Brain microvascular endothelial cell (primary cell): ENCODE results near the gene PLEKHG2.
A peak's percentile ranks its signal among the peaks of the same experiment; 100 is the strongest.
"Not testable (repeated sequence)": the region's sequence is repeated elsewhere in the genome, so short reads cannot be mapped to it uniquely, and the experiment has no call there.

Experiments used
- DNase-seq: peaks from one replicate; pipeline ENCODE4 v3.0.0-alpha.2; 2020
- H3K27ac ChIP-seq: fragments of 250-450 bp; sonication (Bioruptor Pico); 2 replicates; pipeline ENCODE4 v1.5.1; 2020; ENCODE audit warnings: mild to moderate bottlenecking, moderate library complexity
- H3K27me3 ChIP-seq: fragments of 250-450 bp; sonication (Bioruptor Pico); replicated peaks from 2 replicates; pipeline ENCODE4 v1.5.1; 2020; ENCODE audit warnings: mild to moderate bottlenecking
- H3K36me3 ChIP-seq: fragments of 250-450 bp; sonication (Bioruptor Pico); replicated peaks from 2 replicates; pipeline ENCODE4 v1.5.1; 2020; ENCODE audit warnings: mild to moderate bottlenecking
- H3K4me3 ChIP-seq: 2 replicates; pipeline ENCODE4 v1.5.1; 2011; ENCODE audit warnings: low read depth, mild to moderate bottlenecking, control low read depth, low read length, moderate library complexity
- in situ Hi-C: cut with HindIII; loops from 2 replicates; pipeline ENCODE4 v1.10.0; 2017; ENCODE audit warnings: low sequenced_read_pairs, low pct_ligation_motif_present
- TF ChIP-seq, protein P1 (sequence below): IDR thresholded peaks from 2 replicates; pipeline ENCODE4 v1.5.1; 2011; ENCODE audit warnings: low read depth, mild to moderate bottlenecking, moderate library complexity, low read length, control low read depth, inconsistent platforms; ENCODE audit errors: missing control alignments

Gene PLEKHG2

DNA sequence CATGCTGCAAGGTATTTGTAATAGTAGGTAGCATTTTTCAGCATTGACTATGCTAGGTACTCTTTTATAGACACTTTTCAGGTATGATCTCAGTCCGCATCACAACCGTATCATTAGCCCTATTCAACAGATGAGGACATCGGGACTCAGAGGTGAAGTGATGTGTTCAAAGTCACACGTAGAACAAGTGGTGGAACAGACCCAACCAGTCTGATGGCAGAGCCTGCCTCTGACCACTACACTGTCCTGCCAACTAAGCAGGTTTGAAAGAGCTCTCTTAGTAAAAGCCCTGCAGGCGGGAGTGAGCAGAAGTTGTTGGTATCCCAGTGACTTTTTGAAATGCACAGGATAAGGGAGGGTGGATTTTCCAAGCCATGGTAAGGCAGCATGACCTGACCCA is 41.7 kb upstream of the PLEKHG2 start:
- Histone ChIP-seq H3K4me3 (no peak overlapping the region), H3K27ac (no peak overlapping the region), H3K36me3 (peaks cover 24% of the 10 kb centered on the region), H3K27me3 (no peaks in the 10 kb centered on the region)
- TF ChIP-seq, protein P1, sequence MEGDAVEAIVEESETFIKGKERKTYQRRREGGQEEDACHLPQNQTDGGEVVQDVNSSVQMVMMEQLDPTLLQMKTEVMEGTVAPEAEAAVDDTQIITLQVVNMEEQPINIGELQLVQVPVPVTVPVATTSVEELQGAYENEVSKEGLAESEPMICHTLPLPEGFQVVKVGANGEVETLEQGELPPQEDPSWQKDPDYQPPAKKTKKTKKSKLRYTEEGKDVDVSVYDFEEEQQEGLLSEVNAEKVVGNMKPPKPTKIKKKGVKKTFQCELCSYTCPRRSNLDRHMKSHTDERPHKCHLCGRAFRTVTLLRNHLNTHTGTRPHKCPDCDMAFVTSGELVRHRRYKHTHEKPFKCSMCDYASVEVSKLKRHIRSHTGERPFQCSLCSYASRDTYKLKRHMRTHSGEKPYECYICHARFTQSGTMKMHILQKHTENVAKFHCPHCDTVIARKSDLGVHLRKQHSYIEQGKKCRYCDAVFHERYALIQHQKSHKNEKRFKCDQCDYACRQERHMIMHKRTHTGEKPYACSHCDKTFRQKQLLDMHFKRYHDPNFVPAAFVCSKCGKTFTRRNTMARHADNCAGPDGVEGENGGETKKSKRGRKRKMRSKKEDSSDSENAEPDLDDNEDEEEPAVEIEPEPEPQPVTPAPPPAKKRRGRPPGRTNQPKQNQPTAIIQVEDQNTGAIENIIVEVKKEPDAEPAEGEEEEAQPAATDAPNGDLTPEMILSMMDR = no peak
- in situ Hi-C loops = no loop called here
- no peak for DNase-seq

DNA sequence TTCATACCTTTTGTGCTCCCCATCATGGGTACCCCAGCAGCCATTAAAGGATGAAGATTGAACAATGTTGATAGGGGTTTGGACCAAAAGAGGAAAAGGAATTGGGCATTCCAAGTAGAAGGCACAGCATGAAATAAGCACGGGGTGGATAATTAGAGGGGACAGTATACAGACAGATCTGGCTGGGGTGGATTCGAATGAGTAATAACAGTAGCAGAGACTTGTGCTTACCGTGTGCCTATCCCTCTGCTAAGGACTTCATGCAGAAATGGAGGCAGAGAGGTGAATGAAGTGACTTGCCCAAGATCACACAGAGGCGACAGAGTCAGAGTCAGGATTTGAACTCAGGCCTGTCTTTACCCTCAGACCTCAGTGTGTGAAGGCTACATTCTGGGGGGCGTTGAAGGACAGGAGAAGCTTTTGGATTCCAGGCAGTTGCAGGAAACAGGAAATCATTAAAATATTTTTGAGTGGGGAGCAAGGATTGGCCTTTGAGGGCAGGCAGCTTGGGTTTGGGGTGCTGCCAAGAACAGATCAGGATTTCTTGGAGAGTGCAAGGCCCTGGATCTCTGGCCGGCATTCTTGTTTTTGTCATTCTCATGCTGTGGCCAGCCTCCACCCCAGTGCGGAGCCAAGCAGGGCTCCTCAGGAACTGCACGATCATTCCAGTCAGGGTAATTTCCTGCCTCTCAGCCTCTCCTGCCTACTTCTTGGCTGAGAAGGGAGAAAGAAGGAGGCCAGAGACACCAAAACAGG is 40.2 kb upstream of the PLEKHG2 start:
- TF ChIP-seq, protein P1 = no peak
- Histone ChIP-seq H3K27me3 (no peaks in the 10 kb centered on the region), H3K4me3 (no peak overlapping the region), H3K36me3 (peaks cover 38% of the 10 kb centered on the region), H3K27ac (peak overlapping the region; percentile 83)
- in situ Hi-C loops = no loop called here
- DNase-seq = peak; percentile 75

DNA sequence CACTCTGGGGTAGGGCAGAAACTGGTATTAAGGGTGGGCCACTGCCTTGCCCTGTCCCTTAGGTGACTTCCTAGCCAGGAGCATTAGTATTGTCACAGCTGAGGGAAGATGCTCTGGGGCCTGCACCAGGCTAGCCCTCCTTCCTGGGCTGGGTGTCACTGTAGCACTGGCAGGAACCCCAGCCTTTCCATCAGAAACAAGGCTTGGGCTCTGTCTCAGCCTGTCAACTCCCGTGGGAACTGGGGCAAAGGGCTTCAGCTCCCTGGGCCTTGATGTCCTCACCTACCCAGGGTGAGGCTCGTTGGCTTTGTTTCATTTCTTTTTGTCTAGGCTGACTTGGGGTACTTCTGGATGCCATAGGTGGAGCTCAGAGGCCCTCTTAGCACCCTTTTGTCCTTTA is 39.5 kb upstream of the PLEKHG2 start:
- Histone ChIP-seq H3K4me3 (no peak overlapping the region), H3K27ac (peak overlapping the region; percentile 83), H3K36me3 (peaks cover 44% of the 10 kb centered on the region), H3K27me3 (no peaks in the 10 kb centered on the region)
- TF ChIP-seq, protein P1 = no peak
- in situ Hi-C loops = no loop called here
- no peak for DNase-seq

DNA sequence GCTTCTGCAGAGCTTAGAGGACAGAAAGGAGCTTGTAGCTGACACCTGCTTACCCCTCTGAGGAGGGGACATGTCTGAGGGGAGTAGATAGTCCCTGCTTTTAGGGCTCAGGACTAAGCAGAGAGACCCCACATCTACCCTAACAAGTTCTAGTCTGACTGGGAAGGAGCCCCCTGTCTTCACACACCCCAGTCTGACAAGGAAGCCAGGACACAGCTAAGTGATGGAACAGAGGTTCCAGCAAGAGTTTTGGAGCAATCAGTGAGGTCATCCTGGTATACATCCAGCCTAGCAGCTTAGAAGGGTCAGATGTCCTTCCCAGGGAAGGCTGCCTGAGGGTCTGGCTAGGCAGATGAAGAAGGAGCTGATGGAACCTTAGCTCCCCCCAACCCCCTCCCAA is 36.5 kb upstream of the PLEKHG2 start:
- Histone ChIP-seq H3K36me3 (peaks cover 54% of the 10 kb centered on the region), H3K27me3 (no peaks in the 10 kb centered on the region), H3K27ac (no peak overlapping the region), H3K4me3 (no peak overlapping the region)
- in situ Hi-C loops = no loop called here
- TF ChIP-seq, protein P1 = no peak
- no peak for DNase-seq

DNA sequence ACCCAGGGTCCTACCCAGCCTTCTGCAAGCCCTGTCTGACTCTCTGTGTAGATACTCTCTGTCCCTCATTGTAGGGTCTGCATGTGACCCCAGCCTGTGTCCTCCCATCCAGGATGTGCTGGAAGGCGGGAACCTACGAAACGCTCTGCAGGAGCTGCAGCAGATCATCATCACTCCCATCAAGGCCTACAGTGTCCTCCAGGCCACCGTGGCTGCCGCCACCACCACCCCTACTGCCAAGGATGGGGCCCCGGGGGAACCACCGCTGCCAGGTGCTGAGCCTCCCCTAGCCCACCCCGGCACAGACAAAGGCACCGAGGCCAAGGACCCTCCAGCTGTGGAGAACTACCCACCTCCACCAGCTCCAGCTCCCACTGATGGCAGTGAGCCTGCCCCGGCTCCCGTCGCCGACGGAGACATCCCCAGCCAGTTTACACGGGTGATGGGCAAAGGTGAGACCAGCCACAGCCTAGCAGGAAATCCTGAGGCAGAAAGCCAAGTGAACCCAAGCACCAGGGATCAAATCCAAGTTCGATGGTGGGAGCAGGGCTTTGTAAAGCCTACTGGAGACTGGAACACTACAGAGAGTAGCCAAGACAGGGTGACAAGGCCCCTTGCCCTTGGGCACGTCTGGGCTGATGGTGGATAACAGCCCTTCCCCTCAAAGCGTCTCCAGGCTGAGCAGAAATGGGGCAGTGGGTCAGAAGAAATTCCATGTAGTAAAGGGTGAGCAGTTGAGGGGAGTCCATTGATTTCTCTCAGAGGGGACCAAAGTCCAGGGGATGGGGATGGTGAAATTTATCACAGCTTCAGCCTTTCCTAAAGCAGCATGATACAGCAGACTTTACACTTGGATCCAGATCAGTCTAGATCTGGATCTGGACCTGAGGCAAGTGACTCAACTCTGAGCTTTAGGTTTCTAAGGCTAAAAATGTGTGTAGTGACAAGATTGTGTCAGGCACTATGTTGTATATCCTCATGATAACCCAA is 34.8 kb upstream of the PLEKHG2 start:
- Histone ChIP-seq H3K27ac (no peak overlapping the region), H3K36me3 (peaks cover 59% of the 10 kb centered on the region), H3K27me3 (no peaks in the 10 kb centered on the region), H3K4me3 (no peak overlapping the region)
- in situ Hi-C loops = no loop called here
- no peak for DNase-seq
- TF ChIP-seq, protein P1 = no peak

DNA sequence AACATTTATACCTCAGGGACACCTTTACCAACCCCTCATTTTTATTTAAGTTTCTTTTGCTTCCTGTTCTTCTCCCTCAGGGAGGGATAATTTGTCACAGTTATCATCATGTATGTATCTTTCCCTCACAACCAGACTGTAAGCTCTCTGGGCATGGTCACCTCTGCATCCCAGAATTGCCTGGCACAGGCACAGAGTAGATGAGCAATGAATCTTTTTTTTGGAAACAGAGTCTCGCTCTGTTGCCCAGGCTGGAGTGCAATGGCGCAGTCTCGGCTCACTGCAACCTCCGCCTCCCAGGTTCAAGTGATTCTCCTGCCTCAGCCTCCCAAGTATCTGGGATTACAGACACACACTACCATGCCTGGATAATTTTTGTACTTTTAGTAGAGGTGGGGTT is 33.1 kb upstream of the PLEKHG2 start:
- H3K4me3 ChIP-seq, H3K27ac ChIP-seq, H3K27me3 ChIP-seq, in situ Hi-C loops, DNase-seq: not testable (repeated sequence)
- peaks cover 68% of the 10 kb centered on the region for H3K36me3 ChIP-seq
